ENCODE results near the gene AKT2.

- TF ChIP-seq CTCF (IDR thresholded peaks at IDR 0.05) = no peak
- no peak for TF ChIP-seq POLR2A (IDR thresholded peaks at IDR 0.05)
Measured at GRCh38 chr19:40286971-40287421, 1.9 kb upstream of the AKT2 start.

All from body of pancreas (tissue), 4 donors.